Measurements from ENCODE around the gene SLC25A12.

DNA sequence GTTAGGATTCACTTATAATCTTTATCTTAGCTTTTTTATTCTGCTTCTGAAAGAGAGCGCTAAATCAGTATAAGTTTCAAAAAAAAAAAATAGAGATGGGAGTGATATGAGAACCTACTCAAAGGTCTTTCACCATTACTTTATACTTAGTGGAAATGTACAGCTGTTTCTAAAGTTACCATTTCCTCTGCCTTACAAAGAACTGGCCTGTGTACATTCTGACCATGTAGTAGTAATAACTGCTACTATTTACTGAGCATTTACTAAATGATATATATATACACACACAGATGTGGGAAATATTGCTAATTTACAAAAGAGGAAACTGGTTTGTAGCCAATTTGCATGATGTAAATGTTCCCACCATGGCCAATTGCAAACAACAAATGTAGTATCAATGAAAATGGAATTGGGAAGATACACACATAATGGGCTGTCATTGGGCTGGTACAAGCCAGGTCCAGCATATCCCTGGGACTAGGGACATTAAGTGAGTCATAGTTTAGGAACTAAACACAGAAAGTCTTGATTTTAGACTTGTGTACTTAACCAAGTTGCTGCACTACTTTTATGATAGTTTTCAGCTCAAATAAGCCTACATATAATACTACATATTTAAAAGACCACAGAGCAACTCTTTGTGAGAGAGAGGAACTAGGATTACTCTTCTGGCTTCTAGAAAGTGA, 139.6 kb downstream of the SLC25A12 start:
- TF ChIP-seq CTCF (IDR thresholded peaks at IDR 0.05; ENCODE audit: poor library complexity, severe bottlenecking), result no peak
- no peak for TF ChIP-seq SMC3 (conservative IDR thresholded peaks at IDR 0.05; ENCODE audit: poor library complexity)
- no peak for TF ChIP-seq POLR2AphosphoS5 (IDR thresholded peaks at IDR 0.05)

Measured in neural cell (in vitro differentiated cells).